Hepatocyte (in vitro differentiated cells): ENCODE data around the gene PRCC. TPM values are rescaled to one million over a fixed set of nuclear protein-coding genes. Genes with fewer than 3 reads are reported as not detected.

Experiments used
- DNase-seq: peaks from one replicate; pipeline ENCODE4 v3.0.0-alpha.2; 2016; ENCODE audit warnings: low spot score
- H2AFZ ChIP-seq: fragments of 200-600 bp; sonication (generic); 2 replicates; pipeline ENCODE4 v1.6.0; 2016; ENCODE audit warnings: antibody characterized with exemption, mild to moderate bottlenecking
- H3K27ac ChIP-seq: fragments of 200-600 bp; sonication (generic); 2 replicates; pipeline ENCODE4 v1.5.1; 2016; ENCODE audit warnings: mild to moderate bottlenecking
- H3K27me3 ChIP-seq: fragments of 200-600 bp; sonication (generic); 2 replicates; pipeline ENCODE4 v1.6.1; 2016
- H3K36me3 ChIP-seq: fragments of 200-600 bp; sonication (generic); replicated peaks from 2 replicates; pipeline ENCODE4 v1.5.1; 2016; ENCODE audit warnings: low read depth; ENCODE audit not compliant: insufficient read depth
- H3K4me1 ChIP-seq: fragments of 200-600 bp; sonication (generic); 2 replicates; pipeline ENCODE4 v1.5.1; 2016; ENCODE audit warnings: mild to moderate bottlenecking, moderate library complexity; ENCODE audit not compliant: insufficient read depth
- H3K4me2 ChIP-seq: fragments of 200-600 bp; sonication (generic); 2 replicates; pipeline ENCODE4 v1.6.0; 2016
- H3K4me3 ChIP-seq: fragments of 200-600 bp; sonication (generic); 2 replicates; pipeline ENCODE4 v1.5.1; 2016; ENCODE audit warnings: mild to moderate bottlenecking
- H3K79me2 ChIP-seq: fragments of 200-600 bp; sonication (generic); 2 replicates; pipeline ENCODE4 v1.6.0; 2017; ENCODE audit warnings: mild to moderate bottlenecking
- H3K9me2 ChIP-seq: fragments of 200-600 bp; sonication (generic); replicated peaks from 2 replicates; pipeline ENCODE4 v1.6.0; 2017; ENCODE audit warnings: mild to moderate bottlenecking; ENCODE audit not compliant: insufficient read depth
- H3K9me3 ChIP-seq: fragments of 200-600 bp; sonication (generic); 2 replicates; pipeline ENCODE4 v1.5.1; 2016; ENCODE audit warnings: low read depth, mild to moderate bottlenecking
- H4K20me1 ChIP-seq: fragments of 200-600 bp; sonication (generic); 2 replicates; pipeline ENCODE4 v1.6.0; 2016; ENCODE audit warnings: mild to moderate bottlenecking; ENCODE audit not compliant: insufficient read depth, poor library complexity, severe bottlenecking
- EZH2 ChIP-seq: fragments of 200-600 bp; sonication (generic); IDR thresholded peaks from 2 replicates; pipeline ENCODE4 v1.6.1; 2016; ENCODE audit warnings: antibody characterized with exemption, mild to moderate bottlenecking, borderline replicate concordance
- EZH2phosphoT487 ChIP-seq: fragments of 200-600 bp; sonication (generic); IDR thresholded peaks from one replicate; pipeline ENCODE4 v1.6.1; 2018; ENCODE audit warnings: antibody characterized with exemption, mild to moderate bottlenecking, low read depth, moderate library complexity; ENCODE audit not compliant: unreplicated experiment, severe bottlenecking
- WGBS: methylation state at CpG from one replicate; pipeline ENCODE4 v1.1.6; 2016; ENCODE audit warnings: low lambda C conversion rate; ENCODE audit errors: missing lambda C conversion rate; 5-methylcytosine and 5-hydroxymethylcytosine counted together
- polyA plus RNA-seq: library from polyadenylated mRNA; unstranded; fragments of >200 nt; fragmentation: Nextera tagmentation; extraction: Ambion mirVana; gene quantifications from 2 replicates; pipeline ENCODE4 v1.2.1, GENCODE V29; 2016
- total RNA-seq: library from RNA; depleted of rRNA; stranded (reverse); fragments of >200 nt; gene quantifications from 2 replicates; pipeline ENCODE4 v1.2.3, GENCODE V29; 2014
- TF ChIP-seq, protein P1 (sequence below): fragments of 200-600 bp; sonication (generic); IDR thresholded peaks from 2 replicates; pipeline ENCODE4 v1.5.1; 2016; ENCODE audit warnings: antibody characterized with exemption, mild to moderate bottlenecking; ENCODE audit not compliant: poor library complexity

The PRCC gene, protein sequence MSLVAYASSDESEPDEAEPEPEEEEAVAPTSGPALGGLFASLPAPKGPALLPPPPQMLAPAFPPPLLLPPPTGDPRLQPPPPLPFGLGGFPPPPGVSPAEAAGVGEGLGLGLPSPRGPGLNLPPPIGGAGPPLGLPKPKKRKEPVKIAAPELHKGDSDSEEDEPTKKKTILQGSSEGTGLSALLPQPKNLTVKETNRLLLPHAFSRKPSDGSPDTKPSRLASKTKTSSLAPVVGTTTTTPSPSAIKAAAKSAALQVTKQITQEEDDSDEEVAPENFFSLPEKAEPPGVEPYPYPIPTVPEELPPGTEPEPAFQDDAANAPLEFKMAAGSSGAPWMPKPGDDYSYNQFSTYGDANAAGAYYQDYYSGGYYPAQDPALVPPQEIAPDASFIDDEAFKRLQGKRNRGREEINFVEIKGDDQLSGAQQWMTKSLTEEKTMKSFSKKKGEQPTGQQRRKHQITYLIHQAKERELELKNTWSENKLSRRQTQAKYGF
- total RNA-seq (35.9 and 45.0 TPM in 2 replicates), polyA plus RNA-seq (85.2 and 108 TPM in 2 replicates)

DNA sequence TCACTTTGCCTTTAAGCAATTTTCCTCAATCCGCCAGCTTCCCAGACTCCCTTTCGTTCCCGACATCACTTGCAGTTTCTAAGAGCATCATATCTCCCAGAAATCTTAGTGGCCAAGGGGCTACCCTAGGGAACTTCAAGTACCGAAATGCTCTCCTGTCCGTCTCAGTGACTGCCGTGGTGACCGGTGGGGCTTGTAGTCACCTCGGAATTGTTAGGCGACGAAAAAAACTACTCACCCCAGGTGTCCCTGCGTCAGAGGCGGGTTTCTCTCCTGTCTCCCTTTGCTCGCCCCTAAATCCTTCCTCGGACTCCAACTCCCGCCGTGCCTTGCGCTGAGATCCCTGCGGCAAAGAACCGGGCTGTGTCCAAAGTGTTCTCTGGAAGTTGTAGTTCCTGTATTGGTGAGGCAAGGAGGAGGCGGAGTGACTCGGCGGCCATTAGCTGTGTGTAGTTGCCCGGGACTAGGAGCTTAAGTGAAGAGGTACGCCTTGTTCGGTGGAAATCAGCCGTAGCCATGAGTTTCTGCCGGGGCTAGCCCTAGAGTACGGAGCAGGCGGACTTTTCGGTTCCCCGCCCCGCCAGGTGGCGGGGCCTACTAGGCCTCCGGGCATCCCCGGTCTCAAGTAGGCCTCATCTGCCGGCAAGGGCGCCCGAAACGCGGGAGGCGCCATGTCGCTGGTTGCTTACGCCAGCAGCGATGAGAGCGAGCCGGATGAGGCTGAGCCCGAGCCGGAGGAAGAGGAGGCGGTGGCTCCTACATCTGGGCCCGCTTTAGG lies at the start of gene PRCC:
Gene PRCC (plus strand): TSS at position 435 of the 778 bp plus-strand sequence. CDS start 237 bp downstream, at position 672.
- peaks cover 55% of the 10 kb centered on the region for H3K79me2 ChIP-seq
- no peaks in the 10 kb centered on the region for H3K9me2 ChIP-seq
- H3K4me2 ChIP-seq, result peak within 1 kb of the TSS; percentile 94
- TF ChIP-seq, protein P1, sequence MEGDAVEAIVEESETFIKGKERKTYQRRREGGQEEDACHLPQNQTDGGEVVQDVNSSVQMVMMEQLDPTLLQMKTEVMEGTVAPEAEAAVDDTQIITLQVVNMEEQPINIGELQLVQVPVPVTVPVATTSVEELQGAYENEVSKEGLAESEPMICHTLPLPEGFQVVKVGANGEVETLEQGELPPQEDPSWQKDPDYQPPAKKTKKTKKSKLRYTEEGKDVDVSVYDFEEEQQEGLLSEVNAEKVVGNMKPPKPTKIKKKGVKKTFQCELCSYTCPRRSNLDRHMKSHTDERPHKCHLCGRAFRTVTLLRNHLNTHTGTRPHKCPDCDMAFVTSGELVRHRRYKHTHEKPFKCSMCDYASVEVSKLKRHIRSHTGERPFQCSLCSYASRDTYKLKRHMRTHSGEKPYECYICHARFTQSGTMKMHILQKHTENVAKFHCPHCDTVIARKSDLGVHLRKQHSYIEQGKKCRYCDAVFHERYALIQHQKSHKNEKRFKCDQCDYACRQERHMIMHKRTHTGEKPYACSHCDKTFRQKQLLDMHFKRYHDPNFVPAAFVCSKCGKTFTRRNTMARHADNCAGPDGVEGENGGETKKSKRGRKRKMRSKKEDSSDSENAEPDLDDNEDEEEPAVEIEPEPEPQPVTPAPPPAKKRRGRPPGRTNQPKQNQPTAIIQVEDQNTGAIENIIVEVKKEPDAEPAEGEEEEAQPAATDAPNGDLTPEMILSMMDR, result no peak
- TF ChIP-seq EZH2 (no peak), EZH2phosphoT487 (no peak)
- peaks cover 26% of the 10 kb centered on the region for H4K20me1 ChIP-seq
- H3K27me3 ChIP-seq, result no peaks in the 10 kb centered on the region
- WGBS, result 1% methylated on average over 36 of the region's 50 CpGs
- no peaks in the 10 kb centered on the region for H3K9me3 ChIP-seq
- H2AFZ ChIP-seq, result peak within 1 kb of the TSS; percentile 46
- H3K4me1 ChIP-seq, result peaks cover 26% of the 10 kb centered on the region
- peak; percentile 99 for DNase-seq
- H3K36me3 ChIP-seq, result no peaks in the 10 kb centered on the region
- H3K27ac ChIP-seq, result peak within 1 kb of the TSS; percentile 85
- H3K4me3 ChIP-seq, result peak within 1 kb of the TSS; percentile 48

DNA sequence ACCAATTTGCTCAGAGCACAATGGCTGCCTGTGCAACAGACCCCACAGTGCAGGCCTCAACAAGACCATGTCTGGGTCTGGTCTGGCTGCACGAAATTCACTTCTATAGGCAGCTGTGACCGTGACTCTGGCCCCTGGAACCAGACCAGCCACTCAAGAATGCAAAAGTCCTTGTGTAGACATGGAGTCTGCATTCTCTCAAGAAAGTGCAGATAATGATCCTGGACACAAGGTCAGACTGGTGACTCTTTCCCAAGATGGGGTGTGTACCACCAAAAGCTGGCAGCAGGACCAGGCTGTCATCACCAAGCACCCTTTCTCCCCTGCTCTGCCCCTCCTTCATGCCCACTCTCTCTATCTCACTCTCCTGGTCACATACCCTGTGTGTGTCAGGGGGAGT lies 46.2 kb upstream of the PRCC start:
- Histone ChIP-seq H3K27ac (no peak overlapping the region), H3K27me3 (no peaks in the 10 kb centered on the region), H3K4me3 (no peak overlapping the region), H4K20me1 (peaks cover 19% of the 10 kb centered on the region), H3K9me2 (no peaks in the 10 kb centered on the region), H3K79me2 (peaks cover 29% of the 10 kb centered on the region), H2AFZ (no peak overlapping the region), H3K9me3 (no peaks in the 10 kb centered on the region), H3K4me2 (no peak overlapping the region), H3K36me3 (no peaks in the 10 kb centered on the region), H3K4me1 (peaks cover 10% of the 10 kb centered on the region)
- TF ChIP-seq EZH2, result no peak
- no peak for TF ChIP-seq EZH2phosphoT487
- TF ChIP-seq, protein P1, result no peak
- no peak for DNase-seq
- WGBS, result 57% methylated on average over 2 of the region's 2 CpGs

DNA sequence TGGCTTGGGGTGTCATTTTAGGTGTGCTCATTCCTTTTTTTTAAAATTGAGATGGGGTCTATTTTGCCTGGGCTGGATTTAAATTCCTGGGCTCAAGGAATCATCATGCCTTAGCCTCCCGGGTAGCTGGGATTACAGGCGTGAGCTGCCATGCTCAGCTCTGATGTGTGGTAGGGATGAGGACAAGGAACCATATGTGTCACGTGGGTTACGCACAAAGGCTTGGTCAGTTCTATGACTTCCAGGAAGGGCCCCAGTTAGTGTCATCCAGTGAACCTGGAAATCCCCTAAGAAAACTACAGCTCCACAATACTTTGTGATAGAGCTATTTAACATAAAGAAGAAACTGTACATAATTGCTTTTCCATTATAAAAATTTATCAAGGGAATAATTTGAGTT lies 45.8 kb upstream of the PRCC start:
- Histone ChIP-seq H3K79me2 (peaks cover 33% of the 10 kb centered on the region), H3K9me2 (no peaks in the 10 kb centered on the region), H3K27me3 (no peaks in the 10 kb centered on the region), H3K4me3 (no peak overlapping the region), H3K36me3 (no peaks in the 10 kb centered on the region), H3K4me1 (peaks cover 14% of the 10 kb centered on the region), H3K4me2 (no peak overlapping the region), H3K9me3 (no peaks in the 10 kb centered on the region), H3K27ac (no peak overlapping the region), H4K20me1 (peaks cover 23% of the 10 kb centered on the region), H2AFZ (no peak overlapping the region)
- WGBS, result 88% methylated on average over 4 of the region's 4 CpGs
- DNase-seq, result no peak
- TF ChIP-seq EZH2phosphoT487 (no peak), EZH2 (no peak)
- TF ChIP-seq, protein P1, result no peak
